Testis (tissue), 2 donors: ENCODE data around the gene SVIL.

Experiments
- CTCF ChIP-seq, 3 experiments: fragments of 450-650 bp in 2 of 3; fragments of 200-600 bp in 1 of 3; sonication (generic) in 1 of 3; IDR thresholded peaks; one replicate each; pipeline ENCODE4 v1.5.1; 2016 to 2019; ENCODE audit warnings: antibody characterized with exemption in 3 of 3, mild to moderate bottlenecking in 2 of 3, moderate library complexity in 1 of 3
- POLR2A ChIP-seq: fragments of 450-650 bp; IDR thresholded peaks from one replicate; pipeline ENCODE4 v1.6.1; 2017; ENCODE audit warnings: antibody characterized with exemption, mild to moderate bottlenecking, moderate library complexity

- TF ChIP-seq CTCF (IDR thresholded peaks at IDR 0.05) (no peak), POLR2A (no peak)
Observed at GRCh38 chr10:29415876-29416275, 218.9 kb downstream of the SVIL start.
